Osteocyte (in vitro differentiated cells): ENCODE measurements around the gene PTPRN2. TPM values are rescaled to one million over a fixed set of nuclear protein-coding genes. Genes with fewer than 3 reads are reported as not detected.
A peak's percentile ranks its signal among the peaks of the same experiment; 100 is the strongest.

Experiments used
- DNase-seq: peaks from one replicate; pipeline ENCODE4 v3.0.0; 2021; ENCODE audit warnings: mixed read lengths; ENCODE audit not compliant: unreplicated experiment; ENCODE audit errors: extremely low spot score
- H3K27ac Mint-ChIP-seq: one replicate; pipeline ENCODE4 v1.8.0; 2021; ENCODE audit warnings: mild to moderate bottlenecking, mixed read lengths; ENCODE audit not compliant: unreplicated experiment
- H3K27me3 Mint-ChIP-seq: one replicate; pipeline ENCODE4 v1.8.0; 2021; ENCODE audit warnings: mixed read lengths; ENCODE audit not compliant: unreplicated experiment
- H3K36me3 Mint-ChIP-seq: one replicate; pipeline ENCODE4 v1.8.0; 2021; ENCODE audit warnings: mixed read lengths; ENCODE audit not compliant: unreplicated experiment
- H3K4me1 Mint-ChIP-seq: one replicate; pipeline ENCODE4 v1.8.0; 2021; ENCODE audit warnings: mixed read lengths; ENCODE audit not compliant: unreplicated experiment
- H3K4me3 Mint-ChIP-seq: one replicate; pipeline ENCODE4 v1.8.0; 2021; ENCODE audit warnings: mild to moderate bottlenecking, moderate library complexity, mixed read lengths; ENCODE audit not compliant: unreplicated experiment
- H3K9me3 Mint-ChIP-seq: one replicate; pipeline ENCODE4 v1.8.0; 2021; ENCODE audit warnings: mixed read lengths; ENCODE audit not compliant: unreplicated experiment
- total RNA-seq: library from RNA; stranded (reverse); gene quantifications from 2 replicates; pipeline ENCODE4 v1.2.1, GENCODE V29; 2021
- TF ChIP-seq, protein P1 (sequence below): fragments of 200-600 bp; sonication (generic); IDR thresholded peaks from 2 replicates; pipeline ENCODE4 v1.5.0; 2021; ENCODE audit warnings: antibody characterized with exemption, mild to moderate bottlenecking, moderate library complexity

The PTPRN2 gene
- total RNA-seq, 1 donor from 2014 or later = 0.59 TPM

DNA sequence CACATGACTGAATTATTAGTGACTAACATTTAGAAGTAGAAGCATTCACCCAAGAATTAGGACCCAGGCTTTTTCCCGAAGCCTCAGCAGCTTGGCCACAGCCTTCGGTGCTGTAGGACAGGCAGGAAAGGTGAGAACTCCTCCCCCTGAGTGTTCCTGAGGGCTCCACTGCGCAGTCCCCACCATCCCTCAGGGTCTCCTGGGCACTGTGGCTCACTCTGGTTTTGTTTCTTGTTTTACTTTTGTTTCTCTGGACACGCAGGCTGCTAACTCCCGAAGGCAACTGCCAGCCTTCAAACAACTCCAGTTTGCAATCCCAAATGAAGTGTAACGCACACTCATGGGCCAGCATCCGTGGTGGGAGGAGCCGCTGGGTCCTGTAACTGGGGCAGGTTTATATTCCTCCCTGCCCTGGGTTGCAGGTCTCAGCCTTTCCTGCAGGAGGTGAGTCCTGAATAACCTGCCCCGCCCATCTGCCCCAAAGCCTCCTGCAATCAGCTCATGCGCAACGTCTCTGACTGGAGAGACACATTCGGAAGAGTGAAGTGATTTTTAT, 492.9 kb downstream of the PTPRN2 start:
- DNase-seq = peak; percentile 54
- TF ChIP-seq, protein P1, sequence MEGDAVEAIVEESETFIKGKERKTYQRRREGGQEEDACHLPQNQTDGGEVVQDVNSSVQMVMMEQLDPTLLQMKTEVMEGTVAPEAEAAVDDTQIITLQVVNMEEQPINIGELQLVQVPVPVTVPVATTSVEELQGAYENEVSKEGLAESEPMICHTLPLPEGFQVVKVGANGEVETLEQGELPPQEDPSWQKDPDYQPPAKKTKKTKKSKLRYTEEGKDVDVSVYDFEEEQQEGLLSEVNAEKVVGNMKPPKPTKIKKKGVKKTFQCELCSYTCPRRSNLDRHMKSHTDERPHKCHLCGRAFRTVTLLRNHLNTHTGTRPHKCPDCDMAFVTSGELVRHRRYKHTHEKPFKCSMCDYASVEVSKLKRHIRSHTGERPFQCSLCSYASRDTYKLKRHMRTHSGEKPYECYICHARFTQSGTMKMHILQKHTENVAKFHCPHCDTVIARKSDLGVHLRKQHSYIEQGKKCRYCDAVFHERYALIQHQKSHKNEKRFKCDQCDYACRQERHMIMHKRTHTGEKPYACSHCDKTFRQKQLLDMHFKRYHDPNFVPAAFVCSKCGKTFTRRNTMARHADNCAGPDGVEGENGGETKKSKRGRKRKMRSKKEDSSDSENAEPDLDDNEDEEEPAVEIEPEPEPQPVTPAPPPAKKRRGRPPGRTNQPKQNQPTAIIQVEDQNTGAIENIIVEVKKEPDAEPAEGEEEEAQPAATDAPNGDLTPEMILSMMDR = no peak
- H3K27ac Mint-ChIP-seq = no peak overlapping the region
- H3K9me3 Mint-ChIP-seq = peaks cover 36% of the 10 kb centered on the region
- no peaks in the 10 kb centered on the region for H3K4me1 Mint-ChIP-seq
- no peaks in the 10 kb centered on the region for H3K27me3 Mint-ChIP-seq
- no peaks in the 10 kb centered on the region for H3K36me3 Mint-ChIP-seq
- H3K4me3 Mint-ChIP-seq = no peak overlapping the region

DNA sequence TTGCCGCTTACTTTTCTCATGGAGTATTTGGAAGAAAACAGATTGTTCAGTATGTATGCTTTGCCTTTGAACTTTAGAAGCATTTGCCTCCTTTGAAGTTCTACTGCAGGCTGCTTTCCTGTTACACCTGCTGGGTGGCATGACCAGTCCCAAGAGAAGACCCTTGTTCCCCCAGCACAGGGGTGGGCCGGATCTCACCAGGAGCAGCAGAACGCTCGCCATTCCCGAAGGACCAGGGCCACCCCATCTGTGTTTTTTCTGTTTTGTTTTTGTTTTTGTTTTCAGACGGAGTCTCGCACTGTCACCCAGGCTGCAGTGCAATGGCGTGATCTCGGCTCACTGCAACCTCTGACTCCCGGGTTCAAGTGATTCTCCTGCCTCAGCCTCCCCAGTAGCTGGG, 493.6 kb downstream of the PTPRN2 start:
- Mint-ChIP-seq H3K9me3 (peaks cover 36% of the 10 kb centered on the region), H3K36me3 (no peaks in the 10 kb centered on the region), H3K4me3 (no peak overlapping the region), H3K27me3 (no peaks in the 10 kb centered on the region), H3K4me1 (no peaks in the 10 kb centered on the region), H3K27ac (no peak overlapping the region)
- TF ChIP-seq, protein P1 = no peak
- peak; percentile 76 for DNase-seq

DNA sequence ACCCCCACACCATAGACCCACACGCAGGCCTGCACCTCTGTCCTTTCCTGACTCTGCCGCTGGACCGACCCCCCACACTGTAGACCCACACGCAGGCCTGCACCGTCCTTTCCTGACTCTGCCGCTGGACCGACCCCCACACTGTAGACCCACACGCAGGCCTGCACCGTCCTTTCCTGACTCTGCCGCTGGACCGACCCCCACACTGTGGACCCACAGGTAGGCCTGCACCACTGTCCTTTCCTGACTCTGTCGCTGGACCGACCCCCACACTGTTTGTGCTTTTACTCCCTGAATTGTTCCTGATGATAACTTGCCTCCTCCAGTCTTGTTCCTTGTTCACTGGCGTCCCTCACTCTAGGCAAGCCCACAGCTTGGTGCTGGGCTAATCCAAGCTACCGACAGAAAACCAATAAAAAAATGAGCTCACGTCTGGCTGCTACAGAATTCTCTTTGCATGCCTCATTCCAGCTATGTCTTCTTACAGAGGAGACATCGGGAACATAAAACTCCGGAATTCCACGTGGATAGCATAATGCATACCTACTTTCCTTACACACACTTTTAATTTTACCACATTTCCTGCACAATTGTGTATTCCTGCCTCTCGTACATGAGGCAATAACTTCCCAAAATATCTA, 494.3 kb downstream of the PTPRN2 start:
- peaks cover 36% of the 10 kb centered on the region for H3K9me3 Mint-ChIP-seq
- no peaks in the 10 kb centered on the region for H3K4me1 Mint-ChIP-seq
- H3K27me3 Mint-ChIP-seq = no peaks in the 10 kb centered on the region
- H3K4me3 Mint-ChIP-seq = no peak overlapping the region
- H3K27ac Mint-ChIP-seq = no peak overlapping the region
- H3K36me3 Mint-ChIP-seq = no peaks in the 10 kb centered on the region
- TF ChIP-seq, protein P1 = no peak
- DNase-seq = peak; percentile 68

DNA sequence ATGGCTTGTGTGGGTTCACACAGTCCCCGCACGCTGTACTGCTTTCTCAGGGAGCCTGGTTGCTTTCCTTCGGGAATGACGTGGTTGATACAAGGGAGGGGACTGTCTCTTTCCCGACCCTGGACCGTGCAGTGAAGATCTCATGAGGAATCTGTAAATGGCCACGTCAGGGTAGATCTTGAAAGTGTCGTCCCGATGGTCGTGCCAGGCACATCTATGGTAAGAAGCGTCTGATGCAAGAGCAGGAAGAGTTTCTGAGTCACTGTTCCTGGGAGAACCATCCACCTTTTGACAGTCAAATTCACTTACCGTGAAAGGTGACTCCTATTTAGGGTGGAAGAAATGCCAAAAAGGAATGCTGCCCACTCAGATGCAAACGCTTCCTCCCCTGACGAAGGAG, 500.4 kb downstream of the PTPRN2 start:
- no peak for DNase-seq
- Mint-ChIP-seq H3K4me1 (no peaks in the 10 kb centered on the region), H3K36me3 (peaks cover 1% of the 10 kb centered on the region), H3K4me3 (no peak overlapping the region), H3K27ac (no peak overlapping the region), H3K27me3 (no peaks in the 10 kb centered on the region), H3K9me3 (peaks cover 32% of the 10 kb centered on the region)
- TF ChIP-seq, protein P1 = no peak

DNA sequence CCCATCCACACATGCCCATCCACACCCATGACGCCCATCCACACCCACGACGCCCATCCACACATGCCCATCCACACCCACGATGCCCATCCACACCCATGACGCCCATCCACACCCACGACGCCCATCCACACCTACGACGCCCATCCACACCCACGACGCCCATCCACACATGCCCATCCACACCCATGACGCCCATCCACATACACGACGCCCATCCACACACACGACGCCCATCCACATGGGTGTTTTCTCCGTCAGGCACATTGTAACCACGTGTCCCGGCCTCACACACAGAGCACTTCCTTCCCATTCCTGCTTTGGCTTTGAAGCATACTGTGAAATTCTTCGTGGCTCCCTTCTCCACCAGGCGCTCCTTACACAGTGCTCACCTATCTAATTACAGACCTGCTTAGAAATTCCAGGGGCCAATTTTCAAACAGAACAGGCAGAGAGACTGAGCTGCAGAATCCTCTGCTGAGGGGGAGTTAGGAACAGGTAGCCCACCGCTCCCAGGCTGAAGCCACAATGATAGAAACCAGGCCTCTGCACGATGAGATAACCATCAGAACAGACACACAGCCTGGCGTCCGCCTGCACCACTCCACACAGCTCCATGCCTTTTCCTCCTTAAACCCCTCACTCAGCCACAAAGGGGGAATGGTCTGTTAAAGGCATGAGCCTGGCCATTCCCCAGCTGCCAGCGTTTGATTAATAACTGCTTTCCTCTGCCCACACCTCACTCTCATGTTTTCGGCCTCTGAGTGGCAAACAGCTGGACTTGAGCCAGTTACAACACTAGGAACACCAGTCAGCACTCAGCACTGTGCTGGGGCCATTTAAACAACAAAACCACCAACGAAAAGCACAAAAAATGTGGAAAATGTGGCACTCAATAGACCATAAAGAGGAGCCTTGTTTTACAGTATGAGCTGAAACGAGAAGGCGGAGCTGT, 501.6 kb downstream of the PTPRN2 start:
- H3K4me3 Mint-ChIP-seq = no peak overlapping the region

More for the DNA sequence above, 501.6 kb downstream of the PTPRN2 start:
- H3K27ac Mint-ChIP-seq = no peak overlapping the region
- H3K27me3 Mint-ChIP-seq = no peaks in the 10 kb centered on the region
- TF ChIP-seq, protein P1 = no peak
- peaks cover 1% of the 10 kb centered on the region for H3K36me3 Mint-ChIP-seq
- no peak for DNase-seq
- no peaks in the 10 kb centered on the region for H3K4me1 Mint-ChIP-seq
- peaks cover 32% of the 10 kb centered on the region for H3K9me3 Mint-ChIP-seq
